SK-N-DZ (cell line): Measurements from ENCODE around the gene NRXN3.

Source experiments
- DNase-seq: peaks from one replicate; pipeline ENCODE4 v3.0.0-alpha.2; 2015; ENCODE audit warnings: low spot score

NRXN3 gene

GRCh38 chr14:78637489-78637888, 467.3 kb downstream of the NRXN3 start:
- no peak for DNase-seq

- DNase-seq, result no peak
These were observed 467.8 kb downstream of the NRXN3 start for GRCh38 chr14:78637908-78638475.

- DNase-seq, result no peak
These were observed 468.8 kb downstream of the NRXN3 start for GRCh38 chr14:78638926-78639325.

DNA sequence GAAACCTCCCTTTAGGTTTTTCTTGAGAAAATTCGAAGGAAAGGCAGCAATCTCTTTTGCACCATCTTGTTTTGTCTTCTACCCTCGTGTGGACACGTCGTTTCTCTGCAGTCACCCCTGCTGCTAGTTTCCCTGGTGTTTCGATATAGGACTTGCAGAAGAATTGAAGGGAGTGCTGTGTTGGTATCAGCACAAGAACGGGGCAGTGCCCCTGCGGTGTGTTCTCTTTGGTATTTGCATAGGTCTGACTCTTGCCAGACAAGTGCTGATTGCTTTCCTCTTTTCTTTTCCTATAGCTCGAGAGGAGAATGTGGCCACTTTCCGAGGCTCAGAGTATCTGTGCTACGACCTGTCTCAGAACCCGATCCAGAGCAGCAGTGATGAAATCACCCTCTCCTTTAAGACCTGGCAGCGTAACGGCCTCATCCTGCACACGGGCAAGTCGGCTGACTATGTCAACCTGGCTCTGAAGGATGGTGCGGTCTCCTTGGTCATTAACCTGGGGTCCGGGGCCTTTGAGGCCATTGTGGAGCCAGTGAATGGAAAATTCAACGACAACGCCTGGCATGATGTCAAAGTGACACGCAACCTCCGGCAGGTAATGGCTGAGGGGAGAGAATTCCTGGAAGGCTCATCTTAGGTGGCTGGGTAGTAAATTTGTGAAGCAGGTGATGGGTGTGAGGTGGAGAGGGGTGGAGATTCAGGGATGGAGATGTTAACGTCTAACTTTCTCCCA, 474.8 kb downstream of the NRXN3 start:
- DNase-seq, result no peak

DNA sequence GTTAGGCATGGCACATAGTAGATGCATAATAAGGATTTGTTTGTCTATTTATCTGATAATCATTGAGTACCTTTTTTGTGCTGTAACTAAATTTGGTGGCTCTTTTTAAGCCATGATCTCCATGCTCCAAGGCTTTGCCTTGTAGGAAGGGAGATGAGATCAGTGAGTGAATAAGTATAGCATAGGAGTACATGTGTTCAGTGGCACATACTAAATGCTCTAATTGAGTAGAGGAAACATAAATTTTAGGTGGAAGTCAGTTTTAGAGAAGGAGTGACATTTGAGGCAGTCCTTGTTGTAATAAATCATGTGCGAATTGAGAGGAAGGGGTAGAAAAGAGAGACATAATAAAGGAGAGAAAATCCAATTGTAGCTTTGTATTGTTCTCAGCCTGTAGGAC, 482.6 kb downstream of the NRXN3 start:
- DNase-seq, result no peak

DNA sequence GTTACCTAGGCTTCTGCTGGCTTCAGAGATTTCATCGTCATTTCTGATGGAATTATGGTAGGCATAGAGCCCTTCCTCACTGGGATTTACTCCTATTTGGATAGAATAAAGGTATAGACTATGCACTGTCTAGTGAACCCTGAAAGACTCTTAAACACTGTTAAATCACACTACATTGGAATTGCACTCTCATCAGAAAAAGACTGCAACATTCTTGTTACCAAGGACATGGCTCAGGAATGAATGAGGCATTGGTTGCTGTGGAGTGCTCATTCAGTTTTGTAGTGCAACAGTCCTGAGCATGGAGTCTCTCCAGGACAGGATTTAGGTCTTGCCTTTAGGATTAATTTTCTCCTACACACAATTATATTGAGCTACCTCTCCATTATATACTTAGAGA, 483.0 kb downstream of the NRXN3 start:
- DNase-seq, result no peak

DNA sequence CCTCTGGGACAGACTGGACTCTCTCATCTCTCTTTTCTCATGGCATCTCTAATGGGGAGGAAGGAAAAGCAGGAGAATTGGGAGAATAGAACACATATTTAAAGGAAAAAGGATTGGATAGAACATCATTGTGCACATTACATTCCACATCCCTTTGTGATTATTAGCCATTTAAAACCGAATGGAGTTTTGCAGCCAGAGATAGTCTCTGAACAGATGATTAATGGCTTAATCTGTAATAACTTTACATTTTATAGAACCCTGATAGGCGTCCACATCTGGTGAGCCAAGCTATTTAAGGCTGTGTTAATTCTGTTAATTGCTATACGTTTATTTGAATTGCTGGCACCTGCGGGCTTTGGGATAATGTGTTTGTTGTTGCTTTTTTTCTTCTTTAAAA, 487.3 kb downstream of the NRXN3 start:
- no peak for DNase-seq

GRCh38 chr14:78664841-78665240, 494.7 kb downstream of the NRXN3 start:
- no peak for DNase-seq

GRCh38 chr14:78666336-78667056, 496.3 kb downstream of the NRXN3 start:
- DNase-seq, result no peak

DNA sequence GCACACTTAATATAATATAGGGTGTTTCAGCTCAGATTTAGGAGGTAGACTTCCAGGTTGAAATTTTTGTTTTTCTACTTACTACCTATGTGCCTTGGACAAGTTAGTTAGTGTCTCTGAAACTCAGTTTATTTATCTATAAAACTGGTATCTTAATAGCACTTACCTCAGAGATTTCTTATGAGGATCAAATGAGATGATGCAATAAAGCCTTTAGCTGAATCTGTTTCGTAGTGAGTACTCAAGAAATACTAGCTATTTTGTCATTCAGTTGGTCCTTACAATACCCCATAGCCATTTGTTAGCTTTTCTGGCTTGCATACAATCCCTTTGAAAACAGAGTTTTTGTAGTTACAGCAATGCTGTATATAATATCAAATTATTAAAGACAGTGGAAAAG, 497.0 kb downstream of the NRXN3 start:
- no peak for DNase-seq

- DNase-seq, result no peak
These were observed 503.7 kb downstream of the NRXN3 start for GRCh38 chr14:78673845-78674244.

- DNase-seq, result no peak
These were observed 504.6 kb downstream of the NRXN3 start for GRCh38 chr14:78674820-78675219.

GRCh38 chr14:78683206-78683605, 513.0 kb downstream of the NRXN3 start:
- no peak for DNase-seq

DNA sequence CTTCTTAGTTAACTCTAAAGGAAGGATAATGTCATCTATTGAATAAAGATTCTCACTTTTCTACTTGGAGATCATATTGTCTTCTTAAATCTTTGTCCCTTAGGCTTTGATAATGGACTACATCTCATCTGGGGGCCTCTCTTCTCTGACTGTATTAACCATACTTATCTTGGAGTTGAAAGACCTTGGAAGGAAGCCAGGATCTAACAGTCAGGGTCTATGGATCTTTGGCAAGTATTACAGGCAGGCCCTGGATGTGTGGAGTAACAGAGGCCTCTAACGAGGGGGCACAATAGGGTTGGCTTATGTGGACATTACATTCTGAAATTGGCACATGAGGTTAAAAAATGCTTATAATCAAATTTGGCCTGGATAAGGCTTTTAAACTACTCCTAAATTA, 513.8 kb downstream of the NRXN3 start:
- no peak for DNase-seq

DNA sequence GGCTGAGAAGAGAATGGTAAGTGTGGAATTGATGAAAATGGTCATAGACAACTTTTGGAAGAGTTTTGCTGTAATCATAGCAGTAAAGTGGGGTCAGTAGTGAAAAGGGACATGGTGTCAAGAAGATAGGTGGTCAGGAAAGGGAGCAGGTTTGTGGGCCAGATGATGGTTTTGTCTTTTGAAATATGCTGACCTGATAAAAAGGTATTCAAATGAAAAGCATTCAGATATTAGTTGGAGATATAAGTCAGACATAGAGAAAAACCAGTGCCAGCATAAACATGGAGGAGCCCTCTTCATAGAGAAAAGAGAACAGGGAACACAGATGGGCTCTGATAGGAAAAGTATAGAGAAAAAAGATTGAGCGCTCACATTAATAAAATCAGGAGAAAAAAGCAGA, 518.3 kb downstream of the NRXN3 start:
- DNase-seq, result no peak

DNA sequence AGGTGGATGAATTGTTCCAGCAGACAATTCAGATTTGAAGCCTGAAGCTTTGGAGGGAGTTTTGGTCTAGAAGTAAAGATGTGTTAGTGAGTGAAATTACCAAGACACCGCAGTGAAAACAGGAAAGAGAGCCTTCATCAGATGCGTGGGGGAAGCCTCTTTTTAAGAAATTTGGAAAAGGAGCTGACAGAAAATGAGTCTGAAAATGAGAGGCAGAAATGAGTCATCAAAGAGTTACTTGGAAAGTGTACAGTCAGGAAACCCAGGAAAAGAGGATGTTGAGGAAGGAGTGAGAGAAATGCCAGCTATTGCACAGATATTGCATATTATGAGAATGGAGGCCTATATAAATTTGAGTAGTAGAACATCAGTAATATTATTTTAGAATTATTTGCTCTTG, 520.7 kb downstream of the NRXN3 start:
- DNase-seq, result no peak

GRCh38 chr14:78697341-78697740, 527.2 kb downstream of the NRXN3 start:
- no peak for DNase-seq

DNA sequence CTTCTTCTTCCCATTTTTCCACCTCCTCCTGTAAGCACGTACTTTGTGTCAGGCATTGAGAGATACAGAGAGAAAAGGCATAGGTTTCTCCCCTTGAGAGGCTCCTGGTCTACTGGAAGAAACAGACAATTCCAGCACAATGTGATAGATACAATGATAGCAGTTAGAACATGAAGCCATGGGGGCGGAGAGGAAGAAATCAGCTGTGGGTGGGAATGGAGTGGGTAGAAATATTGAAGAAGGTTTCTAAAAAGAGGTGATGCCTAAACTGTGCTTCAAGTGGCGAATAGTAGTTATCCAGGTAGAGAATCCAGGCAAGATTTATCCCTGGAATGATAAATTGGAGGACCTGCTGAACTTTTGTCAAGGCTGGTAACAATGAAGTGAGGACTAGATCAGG, 528.8 kb downstream of the NRXN3 start:
- DNase-seq, result no peak

GRCh38 chr14:78700236-78700635, 530.1 kb downstream of the NRXN3 start:
- no peak for DNase-seq

DNA sequence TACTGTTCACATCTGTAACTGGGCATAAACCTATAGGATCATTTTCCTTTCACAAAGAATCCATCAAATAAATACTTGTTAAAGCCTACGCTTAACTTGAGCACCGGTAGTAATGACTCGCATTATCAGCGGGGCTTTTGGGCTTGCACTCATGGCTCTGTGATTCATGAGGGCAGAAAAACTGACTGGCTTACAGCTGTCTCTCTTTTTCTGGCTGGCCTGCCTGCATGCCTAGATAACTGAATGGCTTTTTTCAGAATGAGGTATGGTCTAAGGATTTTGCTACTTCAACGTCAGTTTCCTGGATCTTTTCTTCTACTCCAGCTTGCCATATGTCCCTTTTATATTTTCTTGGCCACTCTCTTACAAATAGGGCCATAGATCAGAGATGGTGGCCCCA, 531.1 kb downstream of the NRXN3 start:
- DNase-seq, result no peak

- no peak for DNase-seq
These were observed 534.8 kb downstream of the NRXN3 start for GRCh38 chr14:78704965-78705364.

DNA sequence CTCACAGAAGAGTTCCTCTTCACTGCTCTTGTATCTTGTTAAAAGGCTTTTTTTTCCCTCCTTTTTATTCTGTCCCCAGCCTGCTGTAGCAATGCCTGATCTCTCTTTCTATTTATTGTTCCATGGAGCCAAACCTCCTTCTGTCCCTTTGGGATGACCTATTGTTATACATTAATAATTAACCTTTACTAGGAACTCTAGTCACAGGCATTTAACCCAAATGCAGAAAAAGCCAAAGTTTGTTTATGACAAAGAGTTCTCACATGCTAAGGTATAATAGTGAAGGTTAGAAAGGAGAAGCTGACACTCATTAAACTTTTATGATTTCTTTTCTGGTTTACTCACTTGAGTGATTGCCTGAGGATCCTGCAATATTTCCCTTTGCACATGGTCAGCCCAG, 535.8 kb downstream of the NRXN3 start:
- DNase-seq, result no peak
